ENCODE results near the gene DLL3.

Gene DLL3

GRCh38 chr19:39483141-39483540, 15.6 kb upstream of the DLL3 start:
- DNase-seq: no peak

GRCh38 chr19:39489756-39490155, 9.0 kb upstream of the DLL3 start:
- no peak for DNase-seq

GRCh38 chr19:39492225-39492624, 6.5 kb upstream of the DLL3 start:
- no peak for DNase-seq

GRCh38 chr19:39492788-39493187, 6.0 kb upstream of the DLL3 start:
- no peak for DNase-seq

- no peak for DNase-seq
These were observed 4.1 kb upstream of the DLL3 start for GRCh38 chr19:39494661-39495060.

DNA sequence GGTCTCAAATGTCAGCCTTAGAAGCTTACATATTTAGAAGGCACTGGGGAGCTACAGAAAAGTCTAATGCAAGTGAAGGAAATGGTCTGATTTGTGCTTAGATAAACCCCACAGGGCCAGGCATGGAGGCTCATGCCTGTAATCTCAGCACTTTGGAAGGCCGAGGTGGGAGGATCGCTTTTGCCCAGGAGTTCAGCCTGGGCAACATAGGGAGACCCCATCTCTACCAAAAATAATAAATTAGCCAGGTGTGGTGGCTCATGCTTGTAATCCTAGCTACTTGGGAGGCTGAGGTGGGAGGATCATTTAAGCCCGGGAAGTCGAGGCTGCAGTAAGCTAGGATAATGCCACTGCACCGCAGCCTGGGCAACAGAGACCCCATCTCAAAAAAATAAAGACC, 2.7 kb upstream of the DLL3 start:
- DNase-seq: no peak

DNA sequence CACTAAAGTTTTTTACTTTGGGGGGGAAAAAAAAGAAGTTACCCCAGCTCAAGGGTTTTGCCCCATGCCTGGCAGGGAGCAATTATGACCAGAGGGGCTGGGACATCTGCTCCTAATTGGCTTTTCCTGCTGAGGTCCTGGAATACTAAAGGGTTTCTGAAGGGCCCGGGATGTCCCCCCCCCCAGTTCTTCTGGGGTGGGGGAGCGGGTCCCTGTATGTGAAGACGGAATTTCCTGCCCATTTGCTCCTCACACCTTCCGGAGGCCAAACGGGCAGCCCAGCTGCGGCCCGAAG, 1.1 kb upstream of the DLL3 start:
- DNase-seq: no peak

DNA sequence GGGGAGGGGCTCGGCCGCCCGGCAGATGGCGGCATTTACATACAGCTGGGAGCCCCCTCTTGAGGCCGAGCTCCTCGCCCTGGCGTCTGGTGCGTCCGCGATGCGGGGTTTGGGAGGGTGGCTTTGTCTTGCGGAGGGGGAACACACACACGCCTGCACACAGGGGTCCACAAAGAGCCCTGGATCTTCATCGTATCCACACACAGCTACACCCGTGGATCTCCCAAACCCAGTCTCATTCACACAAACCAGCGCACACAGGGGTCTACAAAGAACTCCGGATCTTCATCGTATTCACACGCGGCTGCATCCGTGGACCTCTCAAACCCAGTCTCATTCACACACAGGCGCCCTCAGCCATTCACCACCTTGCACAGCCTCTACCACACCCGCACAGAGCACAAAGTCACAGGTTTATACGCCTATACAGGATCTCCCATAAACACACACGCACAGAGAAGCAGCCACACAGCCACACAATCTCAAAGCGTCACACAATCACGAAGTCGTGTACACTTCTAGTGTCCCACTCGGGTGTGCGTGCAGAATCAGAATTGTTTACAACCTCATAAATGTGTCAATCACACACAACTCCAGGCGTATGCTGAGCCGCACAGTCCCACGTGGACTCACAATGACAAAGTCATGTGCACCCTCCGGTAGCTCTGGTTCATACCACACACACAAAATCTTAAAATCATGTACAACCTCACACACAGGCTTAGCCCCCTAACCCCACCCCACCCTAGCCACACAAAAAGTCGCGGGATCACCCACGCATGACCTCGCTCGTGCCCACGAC, 550 bp upstream of the DLL3 start:
- peak; percentile 85 for DNase-seq

GRCh38 chr19:39499932-39500331, 1.2 kb downstream of the DLL3 start:
- DNase-seq: no peak

GRCh38 chr19:39500543-39500942, 1.8 kb downstream of the DLL3 start:
- no peak for DNase-seq

GRCh38 chr19:39501340-39501739, 2.6 kb downstream of the DLL3 start:
- no peak for DNase-seq

DNA sequence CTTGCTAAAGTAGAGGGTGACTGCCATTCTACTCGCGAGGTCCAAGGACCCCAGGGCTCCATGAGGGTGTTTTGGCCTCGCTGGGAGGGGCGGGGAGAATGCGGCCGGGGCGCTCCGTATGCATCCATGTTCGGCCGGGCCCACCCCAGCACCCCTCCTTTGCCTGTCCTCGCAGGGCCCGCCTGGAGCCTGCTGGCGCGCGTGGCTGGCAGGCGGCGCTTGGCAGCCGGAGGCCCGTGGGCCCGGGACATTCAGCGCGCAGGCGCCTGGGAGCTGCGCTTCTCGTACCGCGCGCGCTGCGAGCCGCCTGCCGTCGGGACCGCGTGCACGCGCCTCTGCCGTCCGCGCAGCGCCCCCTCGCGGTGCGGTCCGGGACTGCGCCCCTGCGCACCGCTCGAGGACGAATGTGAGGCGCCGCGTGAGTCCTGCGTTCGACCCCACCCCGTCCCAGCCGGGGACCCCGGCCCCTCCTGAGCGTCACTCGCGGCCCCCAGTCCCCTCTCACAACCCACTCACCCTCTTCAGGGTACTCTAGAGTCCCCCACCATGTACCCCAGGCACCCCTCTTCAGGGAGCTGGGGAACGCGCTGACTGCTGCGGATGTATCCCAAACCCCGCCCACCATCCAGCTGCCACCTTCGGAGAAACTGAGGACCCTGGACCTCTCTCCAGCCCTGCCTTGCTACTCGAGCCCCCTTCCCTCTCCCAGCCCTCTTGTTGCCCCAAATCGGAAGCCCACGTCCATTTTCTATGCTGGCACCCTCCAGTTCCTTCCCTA, 4.1 kb downstream of the DLL3 start:
- DNase-seq: no peak

- DNase-seq: no peak
These were observed 7.8 kb downstream of the DLL3 start for GRCh38 chr19:39506598-39506943.

- peak; percentile 78 for DNase-seq
These were observed 8.4 kb downstream of the DLL3 start for GRCh38 chr19:39506944-39507714.

DNA sequence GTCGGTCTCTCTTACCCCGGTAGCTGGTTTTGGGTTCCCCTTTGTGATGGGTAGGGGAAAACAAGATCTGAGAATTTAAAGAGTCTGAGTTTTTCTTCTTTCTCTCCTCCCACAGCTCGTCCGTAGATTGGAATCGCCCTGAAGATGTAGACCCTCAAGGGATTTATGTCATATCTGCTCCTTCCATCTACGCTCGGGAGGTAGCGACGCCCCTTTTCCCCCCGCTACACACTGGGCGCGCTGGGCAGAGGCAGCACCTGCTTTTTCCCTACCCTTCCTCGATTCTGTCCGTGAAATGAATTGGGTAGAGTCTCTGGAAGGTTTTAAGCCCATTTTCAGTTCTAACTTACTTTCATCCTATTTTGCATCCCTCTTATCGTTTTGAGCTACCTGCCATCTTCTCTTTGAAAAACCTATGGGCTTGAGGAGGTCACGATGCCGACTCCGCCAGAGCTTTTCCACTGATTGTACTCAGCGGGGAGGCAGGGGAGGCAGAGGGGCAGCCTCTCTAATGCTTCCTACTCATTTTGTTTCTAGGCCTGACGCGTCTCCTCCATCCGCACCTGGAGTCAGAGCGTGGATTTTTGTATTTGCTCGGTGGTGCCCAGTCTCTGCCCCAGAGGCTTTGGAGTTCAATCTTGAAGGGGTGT, 9.1 kb downstream of the DLL3 start:
- DNase-seq: no peak

DNA sequence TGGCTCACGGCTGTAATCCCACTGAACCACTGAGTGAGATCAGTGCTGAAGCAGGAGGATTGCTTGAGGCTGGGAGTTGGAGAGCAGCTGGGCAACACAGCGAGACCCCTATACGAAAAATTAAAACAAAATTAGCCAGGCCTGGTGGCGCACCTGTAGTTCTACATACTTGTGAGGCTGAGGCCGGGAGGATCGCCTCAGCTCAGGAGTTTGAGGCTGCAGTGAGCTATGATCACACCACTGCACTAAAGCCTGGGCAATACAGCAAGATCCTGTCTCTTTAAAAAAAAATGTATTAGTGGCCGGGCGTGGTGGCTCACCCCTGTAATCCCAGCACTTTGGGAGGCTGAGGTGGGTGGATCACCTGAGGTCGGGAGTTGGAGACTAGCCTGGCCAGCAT, 9.9 kb downstream of the DLL3 start:
- no peak for DNase-seq

GRCh38 chr19:39509233-39509632, 10.5 kb downstream of the DLL3 start:
- DNase-seq: no peak

DNA sequence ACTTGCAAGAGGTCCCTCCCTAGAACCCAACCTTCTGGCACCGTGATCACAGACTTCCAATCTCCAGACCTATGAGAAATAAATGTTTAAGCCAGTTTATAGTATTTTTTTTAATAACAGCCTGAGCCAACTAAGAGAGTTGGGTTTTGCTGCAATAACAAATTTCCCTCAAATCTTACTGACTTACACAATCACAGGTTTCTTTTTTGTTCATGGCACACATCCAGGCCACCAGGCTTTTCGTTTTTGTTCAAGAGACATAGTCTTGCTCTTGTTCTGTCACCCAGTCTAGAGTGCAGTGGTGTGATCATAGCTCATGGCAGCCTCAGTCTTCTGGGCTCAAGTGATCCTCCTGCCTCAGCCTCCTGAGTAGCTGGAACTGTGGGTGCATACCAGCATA, 14.2 kb downstream of the DLL3 start:
- no peak for DNase-seq

DNA sequence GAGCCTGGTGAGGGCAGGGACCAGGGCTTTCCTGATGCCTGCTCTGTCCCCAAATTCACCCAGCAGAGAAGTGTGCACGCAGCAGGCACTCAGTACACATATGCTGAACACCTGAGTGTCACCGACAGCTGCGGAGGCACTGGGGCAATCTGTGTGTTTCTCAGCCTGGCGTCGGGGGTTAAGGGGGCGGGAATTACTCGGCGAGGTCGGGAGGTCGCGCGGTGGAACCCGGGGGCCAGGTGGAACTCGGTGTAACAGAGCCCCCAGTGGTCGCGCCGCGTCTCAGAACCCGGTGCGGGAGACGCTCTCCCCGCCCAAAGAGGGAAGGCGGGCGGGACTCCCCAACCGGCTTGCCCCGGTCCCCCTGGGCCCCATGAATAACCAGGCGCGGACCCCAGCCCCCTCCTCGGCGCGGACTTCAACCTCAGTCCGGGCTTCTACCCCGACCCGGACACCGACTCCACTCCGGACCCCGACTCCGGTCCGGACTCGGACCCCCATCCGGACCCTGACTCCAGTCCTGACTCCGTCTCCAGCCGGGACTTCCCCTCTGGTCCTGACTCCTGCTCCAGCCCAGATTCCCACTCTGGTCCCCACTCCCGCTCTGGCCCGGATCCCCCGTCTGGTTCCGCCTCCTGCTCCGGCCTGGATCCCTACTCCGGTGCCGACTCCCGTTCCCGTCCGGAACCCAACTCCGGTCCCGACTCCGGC, 16.2 kb downstream of the DLL3 start, which contains the start of gene SELENOV:
SELENOV (plus strand) TSS at position 300 of the 711 bp plus-strand sequence; CDS start at position 374, 74 bp downstream.
- peak; percentile 65 for DNase-seq

DNA sequence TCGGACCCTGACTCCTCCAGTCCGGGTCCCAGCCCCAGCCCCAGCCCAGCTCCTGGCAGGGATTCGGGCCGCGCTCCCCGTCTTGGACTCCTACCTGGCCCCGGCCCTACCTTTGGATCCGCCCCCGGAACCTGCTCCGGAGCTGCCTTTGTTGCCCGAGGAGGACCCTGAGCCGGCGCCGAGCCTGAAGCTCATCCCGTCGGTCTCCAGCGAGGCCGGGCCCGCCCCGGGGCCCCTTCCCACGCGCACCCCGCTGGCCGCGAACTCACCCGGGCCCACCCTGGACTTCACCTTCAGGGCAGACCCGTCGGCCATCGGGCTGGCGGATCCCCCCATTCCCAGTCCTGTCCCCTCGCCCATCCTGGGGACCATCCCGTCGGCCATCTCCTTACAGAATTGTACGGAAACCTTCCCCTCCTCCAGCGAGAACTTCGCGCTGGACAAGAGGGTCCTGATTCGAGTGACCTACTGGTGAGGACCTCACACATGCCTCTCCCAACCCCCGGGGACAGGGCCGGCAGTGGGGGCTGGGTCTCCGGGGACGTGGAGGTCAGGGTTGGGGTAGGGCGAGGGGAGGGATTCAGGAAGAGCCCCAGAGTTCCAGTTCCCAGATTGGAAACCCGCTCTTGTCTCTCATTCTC, 16.9 kb downstream of the DLL3 start:
- DNase-seq: peak; percentile 65

DNA sequence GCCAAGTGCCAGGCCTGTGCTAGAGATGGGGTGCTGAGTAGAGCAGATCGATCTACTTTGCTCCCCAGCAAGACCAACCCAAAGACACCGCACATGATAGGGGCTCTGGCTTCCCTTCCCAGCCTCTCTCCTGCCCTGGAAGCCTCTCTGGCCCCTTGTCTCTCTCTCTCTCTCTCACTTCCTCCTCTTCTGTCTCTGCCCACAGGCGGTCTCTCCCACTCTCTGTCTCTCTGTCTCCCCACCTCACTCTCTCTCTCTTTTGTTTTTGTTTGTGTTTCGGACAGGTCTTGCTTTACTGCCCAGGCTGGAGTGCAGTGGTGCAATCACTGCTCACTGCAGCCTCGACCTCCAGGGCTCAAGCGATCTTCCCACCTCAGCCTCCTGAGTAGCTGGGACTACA, 17.5 kb downstream of the DLL3 start:
- no peak for DNase-seq

GRCh38 chr19:39517432-39517831, 18.7 kb downstream of the DLL3 start:
- DNase-seq: no peak

Data from DMS79 (cell line).